NCI-H2081 (cell line): ENCODE data around the gene FAR1.

Experiments used
- DNase-seq, 2 experiments: peaks; one replicate each; lab custom pipeline; 2025; lab: John Stamatoyannopoulos, UW

The FAR1 gene

DNA sequence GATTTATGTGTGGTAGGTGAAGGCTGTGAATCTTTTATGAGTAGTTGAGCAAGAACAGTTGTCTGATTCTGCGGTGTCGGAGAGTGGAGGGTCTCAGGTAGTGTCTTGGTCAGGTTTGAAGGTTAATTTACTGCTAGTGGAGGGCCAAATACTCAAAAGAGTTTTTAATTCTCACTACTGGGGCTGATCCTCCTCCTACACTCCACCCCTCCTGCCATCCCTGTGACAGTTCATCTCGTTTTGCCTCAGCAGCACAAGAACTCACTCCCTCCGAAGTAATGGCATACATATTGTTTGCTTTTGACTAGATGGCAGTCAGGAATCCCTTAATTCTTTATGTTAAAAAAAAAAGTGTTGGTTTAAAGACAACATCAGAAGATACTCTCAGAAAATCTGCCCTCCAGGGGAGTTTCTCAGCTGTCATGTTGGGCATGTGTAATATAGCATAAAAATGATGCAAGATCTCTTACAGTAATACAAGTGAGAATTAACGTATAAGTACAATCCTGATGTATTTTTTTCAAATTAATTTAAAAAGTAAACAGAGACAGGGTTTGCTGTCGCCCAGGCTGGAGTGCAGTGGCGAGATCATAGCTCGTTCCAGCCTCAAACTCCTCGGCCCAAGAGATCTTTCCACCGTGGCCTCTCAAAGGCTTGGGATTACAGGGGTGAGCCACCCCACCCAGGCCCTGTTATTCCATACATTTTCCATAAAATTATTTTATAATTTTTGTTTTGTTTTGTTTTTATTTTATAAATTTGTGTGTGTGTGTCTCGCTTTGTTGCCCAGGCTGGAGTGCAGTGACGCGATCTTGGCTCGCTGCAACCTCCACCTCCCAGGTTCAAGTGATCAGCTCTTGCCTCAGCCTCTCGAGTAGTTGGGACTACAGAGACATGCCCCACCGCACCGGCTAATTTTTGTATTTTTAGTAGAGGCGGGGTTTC lies 1.3 kb downstream of the FAR1 start:
- DNase-seq = no peak

DNA sequence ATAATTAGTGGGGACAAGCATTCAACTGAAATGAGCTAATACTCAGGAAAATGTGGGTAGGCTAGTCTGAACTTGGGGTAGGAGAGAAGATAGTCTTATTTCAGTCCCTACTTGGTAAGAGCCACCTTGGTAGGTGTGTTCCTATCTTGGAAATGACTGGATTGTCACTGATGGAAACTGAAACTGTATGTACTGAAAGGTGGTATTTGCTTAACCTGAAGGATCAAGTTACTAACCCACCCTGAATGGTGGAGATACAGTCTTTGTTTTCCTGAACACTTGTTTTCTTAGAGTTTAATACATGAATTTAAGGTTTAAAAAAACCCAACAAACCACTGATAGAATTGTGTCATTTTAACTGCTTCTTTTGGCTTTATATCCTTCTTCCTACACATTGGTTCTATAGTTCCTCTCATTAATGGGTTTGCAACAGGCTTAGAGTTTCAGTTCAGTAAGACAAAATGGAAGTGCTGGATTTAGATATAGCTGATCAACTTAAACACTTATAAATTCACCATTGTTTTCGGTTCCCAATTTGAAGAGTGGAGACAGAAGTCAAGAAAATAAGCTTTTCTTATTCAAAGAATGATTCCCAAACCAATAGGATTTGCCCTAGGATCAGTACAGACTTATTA lies 4.2 kb downstream of the FAR1 start:
- DNase-seq = peak in 1 of 2 experiments; percentile 1

DNA sequence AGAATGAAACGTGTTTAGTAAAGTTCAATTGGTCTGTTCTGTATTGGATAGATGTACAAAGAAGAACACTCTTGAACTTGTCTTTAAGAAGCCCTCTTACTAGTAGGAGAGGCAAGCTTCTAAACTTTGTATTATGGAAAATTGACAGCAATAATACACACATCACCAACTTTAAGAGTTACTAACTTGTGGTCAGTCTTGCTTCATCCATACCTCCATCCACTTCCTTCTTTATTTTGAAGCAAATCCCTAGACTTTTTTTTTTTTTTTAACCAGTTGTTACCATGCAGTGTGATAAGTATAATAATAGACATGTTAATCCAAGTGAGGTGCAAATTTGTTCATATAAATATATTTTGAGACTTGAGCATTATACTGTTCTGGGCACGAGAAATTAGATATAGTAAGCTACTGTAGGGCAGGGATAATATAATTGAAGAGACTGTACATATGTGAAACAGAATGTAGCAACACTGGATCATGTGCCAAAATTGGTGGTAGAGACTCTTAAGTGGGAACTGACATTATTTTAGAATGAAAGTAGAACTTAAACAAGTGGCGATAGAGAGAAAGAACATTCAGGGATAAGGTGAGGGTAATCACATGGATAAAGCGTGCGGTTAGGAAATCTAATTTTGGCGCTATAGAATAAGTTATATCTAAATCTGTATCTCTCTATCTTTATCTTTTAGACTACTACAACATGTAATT lies 6.5 kb downstream of the FAR1 start:
- no peak for DNase-seq

- no peak for DNase-seq
These were observed 8.1 kb downstream of the FAR1 start for GRCh38 chr11:13676576-13676975.

DNA sequence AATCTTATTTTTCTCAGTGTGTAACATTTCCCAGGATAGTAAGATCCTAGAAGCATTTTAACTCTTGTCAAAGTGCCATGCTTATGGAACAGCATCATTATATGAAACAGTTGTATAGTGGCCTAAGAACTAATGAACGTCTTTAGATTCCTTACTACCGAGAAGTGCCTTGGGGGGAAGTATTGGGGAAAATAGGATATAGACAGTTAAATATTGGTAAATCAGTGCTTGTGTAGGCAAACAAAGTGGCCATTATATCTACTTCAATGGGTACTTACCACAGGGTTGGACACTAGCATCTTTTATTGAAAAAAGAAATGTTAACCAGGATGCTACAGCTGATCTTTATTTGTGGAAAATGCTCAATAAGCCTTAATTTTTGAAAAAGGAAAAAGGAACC lies 11.3 kb downstream of the FAR1 start:
- no peak for DNase-seq

GRCh38 chr11:13680501-13681264 lies 12.2 kb downstream of the FAR1 start:
- DNase-seq = no peak

DNA sequence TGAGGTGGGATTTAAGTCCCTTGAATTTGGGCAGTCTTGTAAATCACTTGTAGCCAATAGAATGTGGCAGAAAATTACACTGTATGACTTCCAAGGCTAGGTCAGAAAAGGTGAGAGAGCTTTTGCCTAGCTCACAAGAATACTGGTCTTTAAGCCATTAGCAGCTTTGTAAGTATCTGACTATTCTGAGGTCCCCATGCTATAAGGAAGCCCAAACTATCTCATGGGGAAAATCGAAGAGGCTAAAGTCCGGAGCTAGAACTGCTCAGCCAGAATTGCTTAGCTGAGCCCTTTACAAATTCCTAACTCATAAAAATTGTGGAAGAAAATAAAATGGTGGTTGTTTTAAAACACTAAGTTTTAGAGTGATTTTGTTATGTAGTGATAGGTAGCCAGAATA lies 13.0 kb downstream of the FAR1 start:
- DNase-seq = no peak

DNA sequence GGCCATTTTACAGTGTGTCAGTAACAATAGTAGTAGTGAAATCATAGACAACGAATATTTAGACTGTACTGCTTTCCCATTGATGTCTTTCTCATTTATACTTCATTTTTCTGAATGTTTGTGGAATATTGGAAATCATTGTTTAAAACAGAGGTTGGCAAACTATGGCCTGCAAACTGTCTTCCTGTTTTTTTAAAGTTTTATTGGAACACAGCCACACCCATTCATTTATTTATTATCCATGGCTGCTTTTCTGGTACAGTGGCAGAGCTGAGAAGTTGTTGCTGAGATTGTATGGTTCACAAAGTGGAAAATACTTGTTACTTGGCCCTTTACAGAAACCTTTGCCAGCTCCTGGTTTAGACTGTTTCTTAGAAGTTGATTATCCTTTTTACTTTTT lies 13.7 kb downstream of the FAR1 start:
- no peak for DNase-seq

DNA sequence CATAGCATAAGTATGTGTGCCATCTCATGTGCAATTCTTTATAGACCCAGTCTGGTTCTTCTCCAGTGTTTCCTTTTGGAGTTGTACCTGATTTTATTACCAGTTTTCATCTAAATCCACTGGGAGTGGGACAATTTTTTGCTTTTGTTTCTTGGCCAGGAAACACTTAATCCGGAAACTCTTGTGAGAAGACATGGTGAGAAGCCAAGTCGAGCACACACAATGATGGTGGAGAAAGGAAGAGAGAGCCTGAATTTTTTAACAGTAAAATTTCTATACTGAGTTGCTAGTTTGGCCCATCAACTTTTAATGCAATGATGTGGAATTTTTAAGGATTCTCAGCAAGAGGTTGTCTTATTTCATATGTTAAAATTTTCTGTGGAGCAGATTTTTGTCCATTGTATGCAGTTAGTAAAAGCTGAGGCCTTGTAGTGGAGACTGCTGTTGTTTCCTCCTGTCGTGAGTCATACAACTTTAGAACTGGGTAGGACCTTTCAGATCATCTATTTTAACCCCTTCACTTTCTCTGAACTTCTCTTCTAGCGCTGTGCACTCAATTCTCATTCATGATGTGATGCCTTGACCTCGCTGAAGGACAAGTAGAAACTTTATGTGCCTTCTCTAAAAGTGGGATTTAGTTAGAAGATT lies 17.1 kb downstream of the FAR1 start:
- DNase-seq = no peak

DNA sequence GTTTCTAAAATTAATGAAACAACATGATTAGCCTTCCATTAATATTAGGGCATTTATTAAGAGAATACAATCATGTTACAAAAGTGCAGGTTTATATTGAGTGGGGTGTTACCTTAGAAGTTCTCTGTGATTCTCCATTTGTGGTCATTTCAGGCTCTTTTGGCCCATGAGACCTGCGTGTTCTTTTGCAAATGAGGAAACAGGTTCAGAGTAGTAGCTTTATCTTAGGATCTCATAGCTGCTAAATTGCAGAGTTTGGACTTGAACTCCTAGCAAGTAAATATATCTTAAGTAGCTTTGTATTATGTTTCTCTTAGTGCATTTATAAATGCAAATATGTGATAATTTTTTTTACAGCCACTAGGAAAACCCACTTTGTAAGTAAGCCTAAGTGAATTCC lies 18.3 kb downstream of the FAR1 start:
- DNase-seq = no peak

- no peak for DNase-seq
These were observed 18.8 kb downstream of the FAR1 start for GRCh38 chr11:13687271-13687670.

DNA sequence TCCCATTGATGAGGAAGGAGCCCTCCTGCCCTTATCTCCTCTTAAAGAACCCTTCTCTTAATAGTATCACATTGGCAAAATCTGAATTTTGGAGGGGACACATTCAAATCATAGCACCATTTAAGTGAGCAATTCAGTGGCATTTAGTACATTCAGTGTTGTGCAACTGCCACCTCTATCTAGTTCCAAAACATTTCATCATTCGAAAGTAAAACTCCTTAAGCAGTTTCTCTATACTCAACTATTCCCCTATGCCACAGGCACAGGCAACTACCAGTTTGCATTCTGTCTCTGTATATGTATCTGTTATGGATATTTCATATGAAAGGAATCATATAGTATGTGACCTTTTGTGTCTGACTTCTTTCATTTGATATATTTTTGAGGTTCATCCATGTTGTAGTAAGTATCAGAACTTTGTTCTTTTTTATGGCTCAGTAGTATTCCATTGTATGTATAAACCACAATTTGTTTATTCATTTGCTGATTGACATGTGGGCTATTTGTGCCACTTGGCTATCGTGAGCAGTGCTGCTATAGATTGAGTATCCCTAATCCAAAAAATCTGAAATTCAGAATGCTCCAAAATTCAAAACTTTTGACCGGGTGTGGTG lies 22.9 kb downstream of the FAR1 start:
- DNase-seq = no peak

- no peak for DNase-seq
These were observed 23.7 kb downstream of the FAR1 start for GRCh38 chr11:13692172-13692571.

DNA sequence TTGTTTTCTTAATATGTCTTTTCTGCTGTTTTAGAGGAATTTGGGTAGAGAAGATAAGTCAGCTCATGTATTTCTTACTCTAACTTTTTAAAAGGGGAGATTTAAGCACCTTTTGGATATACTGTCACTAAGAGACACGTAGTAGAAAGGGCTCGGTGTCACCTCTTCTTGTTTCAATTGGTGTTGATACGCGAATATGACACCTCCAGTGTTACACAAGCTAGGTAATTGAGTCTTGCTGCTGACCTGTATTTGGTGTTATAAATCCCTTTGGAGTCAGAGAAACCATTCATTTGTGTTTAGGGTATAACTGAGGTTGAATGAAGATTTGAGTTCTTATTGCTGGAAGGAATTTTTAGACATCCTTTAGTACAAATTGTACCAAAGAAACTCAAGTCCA lies 25.6 kb downstream of the FAR1 start:
- no peak for DNase-seq

- DNase-seq = no peak
These were observed 27.4 kb downstream of the FAR1 start for GRCh38 chr11:13695886-13696285.

- DNase-seq = no peak
These were observed 29.2 kb downstream of the FAR1 start for GRCh38 chr11:13697710-13698109.

DNA sequence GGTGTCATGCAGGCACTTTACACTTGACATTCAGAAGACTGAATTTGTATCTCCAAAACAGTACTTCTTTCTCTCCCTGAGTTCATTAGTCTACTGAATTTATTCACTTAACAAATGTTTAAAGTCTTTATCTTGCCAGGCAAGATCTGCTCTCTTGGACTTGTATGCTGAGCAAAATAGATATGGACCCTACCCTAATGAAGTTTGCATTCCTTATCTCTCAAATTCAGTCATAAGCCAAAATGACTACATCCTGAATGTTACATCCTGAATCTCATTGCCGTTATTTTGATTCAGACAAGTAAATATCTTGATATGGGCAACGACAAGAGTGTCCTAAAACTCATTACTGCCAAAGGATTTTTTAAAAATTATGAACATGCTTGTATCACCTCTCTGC lies 29.7 kb downstream of the FAR1 start:
- DNase-seq = no peak

DNA sequence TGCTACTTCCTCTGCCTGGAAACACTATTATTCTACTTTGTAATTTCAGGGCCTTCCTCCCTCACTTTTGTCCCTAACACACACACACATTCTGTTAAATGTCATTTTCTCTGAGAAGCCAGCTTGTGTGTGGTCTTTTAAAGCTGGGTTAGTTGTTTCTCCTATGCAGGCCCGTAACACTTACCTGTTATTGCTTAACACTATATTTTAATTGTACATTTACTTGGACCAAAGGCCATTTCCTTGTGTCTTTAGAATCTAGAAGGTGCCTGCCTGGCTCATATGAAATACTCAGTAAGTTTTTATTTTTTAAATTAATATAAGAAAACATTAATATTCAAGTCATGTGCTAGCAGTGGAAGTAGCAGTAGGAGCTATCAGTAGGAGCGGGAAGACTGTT lies 30.6 kb downstream of the FAR1 start:
- DNase-seq = no peak

DNA sequence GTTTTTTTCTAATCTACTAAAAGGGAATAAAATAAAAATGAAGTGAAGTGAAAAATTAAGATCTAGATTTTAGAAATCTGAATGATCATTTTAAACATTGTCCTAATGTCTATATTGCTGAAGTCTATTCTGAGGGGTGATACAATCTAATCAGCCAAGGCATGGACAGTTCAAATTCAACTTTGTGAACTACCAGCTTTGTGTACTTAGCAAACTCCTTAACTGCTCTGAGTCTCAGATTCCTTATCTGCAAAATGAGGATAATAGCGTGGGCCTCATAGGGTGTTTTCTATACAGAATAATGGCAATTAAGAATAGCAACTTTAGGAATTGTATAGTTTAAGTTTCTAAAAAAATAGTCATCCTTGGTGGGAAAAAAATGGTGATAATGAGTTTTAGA lies 31.4 kb downstream of the FAR1 start:
- no peak for DNase-seq

DNA sequence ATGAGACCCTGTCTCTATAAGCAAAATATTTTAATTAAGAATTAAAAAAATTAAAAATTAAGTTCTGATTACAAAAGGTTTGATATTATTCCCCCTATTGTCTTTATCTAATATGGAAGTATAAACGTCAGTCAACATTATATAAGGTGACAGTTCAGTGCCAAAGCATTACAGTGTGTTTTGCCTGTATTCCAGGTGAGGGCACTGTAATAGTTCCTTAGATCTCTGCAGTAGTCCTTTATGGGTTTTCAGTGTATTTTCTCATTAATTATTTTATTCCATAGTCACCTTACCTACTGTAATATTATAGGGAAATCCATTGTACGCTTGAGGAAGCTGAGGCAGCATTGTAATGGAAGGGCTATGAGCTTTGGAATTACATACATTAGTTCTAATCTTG lies 33.0 kb downstream of the FAR1 start:
- no peak for DNase-seq

DNA sequence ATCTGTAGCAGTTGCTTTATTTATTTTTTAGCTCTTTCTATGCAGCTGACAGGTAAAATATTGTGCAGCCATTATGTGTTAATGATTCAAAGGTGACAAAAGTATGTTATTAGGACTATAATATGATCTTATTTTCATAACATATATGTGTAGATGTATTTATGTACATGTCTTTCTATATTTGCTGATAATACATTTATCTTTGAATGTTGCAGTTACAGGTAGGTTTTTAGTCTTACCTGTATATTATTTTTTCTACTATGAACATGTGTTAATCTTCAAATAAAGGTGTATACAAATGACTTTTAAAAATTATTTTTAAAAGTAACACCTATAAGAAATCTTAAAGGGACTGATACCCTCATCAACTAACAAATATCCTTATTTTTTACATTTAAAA lies 33.6 kb downstream of the FAR1 start:
- DNase-seq = no peak
